Activated naive CD4-positive, alpha-beta T cell treated with anti-CD3 and anti-CD28 coated beads, Interleukin-2, amount 50 U/mL, for 24 hours (primary cell): Measurements from ENCODE around the gene KIR3DL2.
"Not testable (repeated sequence)": the region's sequence is repeated elsewhere in the genome, so short reads cannot be mapped to it uniquely, and the experiment has no call there.

Experiments used
- H3K27ac Mint-ChIP-seq: one replicate; pipeline ENCODE4 v1.8.0; 2021; ENCODE audit warnings: mild to moderate bottlenecking, mixed read lengths
- H3K27me3 Mint-ChIP-seq: one replicate; pipeline ENCODE4 v1.8.0; 2021; ENCODE audit warnings: mixed read lengths
- H3K36me3 Mint-ChIP-seq: one replicate; pipeline ENCODE4 v1.8.0; 2021; ENCODE audit warnings: mixed read lengths
- H3K4me1 Mint-ChIP-seq: one replicate; pipeline ENCODE4 v1.8.0; 2021; ENCODE audit warnings: mixed read lengths
- H3K4me3 Mint-ChIP-seq: one replicate; pipeline ENCODE4 v1.8.0; 2021; ENCODE audit warnings: mild to moderate bottlenecking, mixed read lengths
- H3K9me3 Mint-ChIP-seq: one replicate; pipeline ENCODE4 v1.8.0; 2021; ENCODE audit warnings: mixed read lengths

KIR3DL2 gene

DNA sequence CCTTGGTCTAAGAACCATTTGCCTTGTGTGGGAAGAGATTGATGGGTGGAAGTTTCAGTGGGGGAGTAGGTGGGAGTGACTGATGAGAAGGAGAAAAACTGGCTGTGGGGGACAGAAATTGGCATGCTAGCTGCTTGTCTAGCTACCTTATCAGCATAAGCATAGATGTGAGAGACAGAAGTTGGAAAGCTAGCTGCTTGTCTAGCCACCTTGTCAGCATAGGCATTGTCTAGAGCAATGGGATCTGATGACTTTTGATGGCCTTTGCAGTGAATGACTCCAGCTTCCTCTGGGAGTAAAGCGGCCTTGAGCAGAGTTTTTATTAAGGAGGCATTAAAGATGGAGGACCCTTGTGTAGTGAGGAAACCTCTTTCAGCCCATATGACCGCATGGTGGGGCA, 45.8 kb downstream of the KIR3DL2 start:
- Mint-ChIP-seq H3K27me3 (peaks cover 18% of the 10 kb centered on the region), H3K36me3 (no peaks in the 10 kb centered on the region), H3K4me3 (no peak overlapping the region), H3K4me1 (no peaks in the 10 kb centered on the region), H3K9me3 (no peaks in the 10 kb centered on the region), H3K27ac (no peak overlapping the region)

DNA sequence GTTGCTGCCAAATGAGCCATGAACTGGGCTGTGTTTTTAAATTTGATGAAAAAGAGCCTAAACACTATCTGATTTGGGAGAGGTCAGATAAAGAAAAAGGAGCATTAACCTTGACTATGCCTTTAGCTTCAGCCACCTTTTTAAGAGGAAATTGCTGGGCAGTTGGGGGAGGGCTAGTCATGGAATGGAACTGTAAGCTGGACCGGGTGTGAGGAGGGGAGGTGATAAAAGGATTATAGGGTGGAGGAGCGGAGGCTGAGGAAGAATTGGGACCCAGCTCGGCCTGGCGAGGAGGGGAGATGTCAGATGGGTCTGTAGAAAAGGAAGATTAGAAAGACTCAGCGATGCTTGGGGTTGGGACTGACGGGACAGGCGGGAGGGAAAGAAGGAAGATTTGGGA, 48.4 kb downstream of the KIR3DL2 start:
- H3K36me3 Mint-ChIP-seq, H3K9me3 Mint-ChIP-seq, H3K4me1 Mint-ChIP-seq, H3K4me3 Mint-ChIP-seq, H3K27ac Mint-ChIP-seq: not testable (repeated sequence)
- H3K27me3 Mint-ChIP-seq: peaks cover 18% of the 10 kb centered on the region

DNA sequence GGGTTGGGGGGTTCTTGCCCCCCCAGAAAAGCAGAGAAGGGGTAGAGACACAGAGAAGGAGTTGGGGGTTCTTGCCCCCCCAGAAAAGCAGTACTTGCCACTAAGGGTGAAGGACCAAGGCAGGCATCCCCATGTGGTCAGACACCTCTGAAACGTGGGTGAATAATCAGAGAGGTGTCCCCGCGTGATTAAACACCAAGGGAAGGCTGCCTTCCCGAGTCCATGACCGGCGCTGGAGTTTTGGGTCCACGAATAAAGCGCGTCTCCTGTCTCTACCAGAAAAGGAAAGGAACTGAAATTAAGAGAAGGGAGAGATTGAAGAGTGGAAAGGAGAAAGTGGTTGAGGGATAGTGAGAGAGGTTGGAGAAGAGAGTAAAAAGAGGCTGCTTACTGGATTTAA, 49.4 kb downstream of the KIR3DL2 start:
- not testable (repeated sequence) for H3K36me3 Mint-ChIP-seq, H3K4me1 Mint-ChIP-seq, H3K4me3 Mint-ChIP-seq, H3K9me3 Mint-ChIP-seq
- H3K27ac Mint-ChIP-seq: peak overlapping the region; percentile 20
- H3K27me3 Mint-ChIP-seq: peaks cover 18% of the 10 kb centered on the region

DNA sequence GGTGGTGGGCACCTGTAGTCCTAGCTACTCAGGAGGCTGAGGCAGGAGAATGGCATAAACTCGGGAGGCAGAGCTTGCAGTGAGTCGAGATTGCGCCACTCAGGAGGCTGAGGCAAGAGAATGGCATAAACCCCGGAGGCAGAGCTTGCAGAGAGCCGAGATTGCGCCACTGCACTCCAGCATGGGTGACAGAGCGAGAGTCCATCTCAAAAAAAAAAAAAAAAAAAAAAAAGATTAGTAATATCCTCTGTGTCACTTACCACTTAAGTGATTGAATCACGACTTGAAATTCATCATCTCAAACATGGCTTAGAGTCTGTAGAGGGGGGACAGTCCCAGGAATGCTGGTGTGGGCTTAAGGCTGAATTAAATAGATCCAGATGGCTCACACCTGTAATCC, 50.9 kb downstream of the KIR3DL2 start:
- not testable (repeated sequence) for H3K27ac Mint-ChIP-seq, H3K9me3 Mint-ChIP-seq, H3K36me3 Mint-ChIP-seq, H3K4me1 Mint-ChIP-seq, H3K4me3 Mint-ChIP-seq
- H3K27me3 Mint-ChIP-seq: peaks cover 18% of the 10 kb centered on the region

DNA sequence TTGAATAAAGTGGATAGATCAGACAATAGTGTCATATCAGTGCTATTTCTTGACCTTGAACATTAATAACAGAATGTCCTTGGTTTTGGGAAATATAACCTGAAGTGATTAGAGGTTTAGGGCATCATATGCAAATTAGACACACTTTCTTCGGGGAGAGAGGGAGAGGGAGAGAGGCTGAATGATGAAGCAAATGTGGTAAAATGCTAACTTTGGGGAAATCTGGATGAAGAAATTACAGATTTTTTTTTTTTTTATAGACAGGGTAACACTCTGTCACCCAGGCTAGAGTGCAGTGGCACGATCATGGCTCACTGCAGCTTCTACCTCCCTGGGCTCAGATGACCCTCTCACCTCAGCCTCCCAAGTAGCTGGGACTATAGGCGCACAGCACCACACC, 51.8 kb downstream of the KIR3DL2 start:
- H3K4me3 Mint-ChIP-seq: no peak overlapping the region
- no peaks in the 10 kb centered on the region for H3K4me1 Mint-ChIP-seq

DNA sequence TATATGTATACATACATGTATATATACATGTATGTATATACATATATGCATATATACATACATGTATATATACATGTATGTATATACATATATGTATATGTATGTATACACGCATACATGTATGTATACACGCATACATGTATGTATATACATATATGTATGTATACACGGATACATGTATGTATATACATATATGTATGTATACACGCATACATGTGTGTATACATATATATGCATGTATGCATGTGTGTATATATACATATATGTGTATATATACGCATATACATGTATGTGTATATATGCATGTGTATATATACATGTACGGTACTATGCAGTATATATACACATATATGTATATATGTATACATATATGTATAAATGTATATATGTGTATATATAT, 53.1 kb downstream of the KIR3DL2 start:
- Mint-ChIP-seq H3K27me3 (peaks cover 13% of the 10 kb centered on the region), H3K27ac (no peak overlapping the region), H3K36me3 (no peaks in the 10 kb centered on the region), H3K9me3 (no peaks in the 10 kb centered on the region), H3K4me1 (no peaks in the 10 kb centered on the region), H3K4me3 (no peak overlapping the region)

More for the DNA sequence above, 51.8 kb downstream of the KIR3DL2 start:
- Mint-ChIP-seq H3K9me3 (no peaks in the 10 kb centered on the region), H3K27me3 (peaks cover 18% of the 10 kb centered on the region), H3K36me3 (no peaks in the 10 kb centered on the region), H3K27ac (no peak overlapping the region)

DNA sequence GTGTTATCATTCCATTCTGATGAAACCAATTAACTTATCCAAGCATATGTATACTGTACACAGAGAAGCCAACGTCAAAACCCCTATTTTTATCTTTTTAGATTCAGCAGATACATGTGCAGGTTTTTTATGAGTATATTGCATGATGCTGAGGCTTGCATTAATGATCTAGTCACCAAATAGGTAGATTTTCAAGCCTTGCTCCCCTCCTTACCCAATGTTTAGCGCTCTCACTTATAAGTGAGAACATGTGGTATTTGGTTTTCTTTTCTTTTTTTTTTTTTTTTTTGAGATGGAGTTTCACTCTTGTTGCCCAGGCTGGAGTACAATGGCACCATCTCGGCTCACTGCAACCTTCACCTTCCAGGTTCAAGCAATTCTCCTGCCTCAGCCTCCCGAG, 54.0 kb downstream of the KIR3DL2 start:
- not testable (repeated sequence) for H3K36me3 Mint-ChIP-seq, H3K9me3 Mint-ChIP-seq, H3K4me1 Mint-ChIP-seq, H3K27ac Mint-ChIP-seq, H3K4me3 Mint-ChIP-seq
- peaks cover 13% of the 10 kb centered on the region for H3K27me3 Mint-ChIP-seq

DNA sequence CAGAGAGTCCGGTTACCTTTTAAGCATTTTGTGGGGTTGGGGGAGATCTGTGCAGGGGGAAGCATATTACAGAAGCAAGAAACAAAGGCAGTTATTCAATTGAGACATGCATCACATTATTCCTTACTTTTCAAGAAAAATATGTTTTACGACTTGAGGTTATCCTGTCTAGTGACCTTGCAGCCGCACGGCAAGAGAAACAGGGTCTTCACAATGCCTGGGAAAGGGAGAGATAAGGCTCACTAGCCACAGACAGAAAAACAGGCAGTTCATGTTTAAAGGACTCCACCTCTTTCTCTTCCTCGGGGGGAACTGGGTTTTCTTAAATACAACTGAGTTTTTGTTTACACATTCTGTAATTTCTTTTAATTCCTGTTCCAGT, 55.2 kb downstream of the KIR3DL2 start:
- H3K27ac Mint-ChIP-seq: no peak overlapping the region
- H3K36me3 Mint-ChIP-seq: no peaks in the 10 kb centered on the region
- H3K4me1 Mint-ChIP-seq: no peaks in the 10 kb centered on the region
- H3K27me3 Mint-ChIP-seq: peaks cover 7% of the 10 kb centered on the region
- peak overlapping the region; percentile 34 for H3K4me3 Mint-ChIP-seq
- H3K9me3 Mint-ChIP-seq: no peaks in the 10 kb centered on the region

DNA sequence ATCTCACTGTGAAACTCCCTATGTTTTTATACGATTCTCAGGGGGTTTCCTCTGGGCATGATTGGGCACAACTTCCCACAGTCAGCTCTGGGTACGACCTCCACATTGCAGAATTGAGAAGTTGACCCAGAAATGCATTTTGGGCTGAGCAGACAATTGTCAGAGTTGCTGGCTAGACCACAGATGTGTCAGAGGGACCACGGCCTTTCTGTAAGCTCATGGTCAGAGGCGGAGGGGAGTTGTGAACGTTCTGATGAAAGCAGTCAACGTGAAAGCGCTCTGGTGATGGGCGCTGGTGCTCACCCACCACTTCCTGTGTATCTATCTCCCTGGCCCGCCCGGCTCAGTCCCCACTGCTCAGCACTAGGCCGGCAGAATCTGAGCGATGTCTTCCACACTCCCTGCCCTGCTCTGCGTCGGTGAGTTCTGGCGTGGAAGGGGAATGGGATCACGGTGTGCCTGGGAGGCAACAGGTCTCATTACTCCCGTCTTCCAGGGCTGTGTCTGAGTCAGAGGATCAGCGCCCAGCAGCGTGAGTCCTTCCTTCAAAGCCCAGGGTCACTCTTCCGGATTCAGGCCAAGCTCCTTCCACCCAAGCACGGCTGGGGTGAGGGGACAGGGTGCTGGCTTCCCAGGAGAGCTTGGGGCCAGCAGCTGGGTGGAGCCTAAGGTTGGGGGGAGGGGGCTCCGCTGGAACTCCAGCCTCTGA, 55.7 kb downstream of the KIR3DL2 start, which contains the start of gene NCR1:
Gene NCR1, plus strand, starts transcription at position 346 of the 709 bp plus-strand sequence. Its CDS starts 40 bp downstream, at position 386.
- H3K4me1 Mint-ChIP-seq: no peaks in the 10 kb centered on the region
- no peak within 1 kb of the TSS for H3K27ac Mint-ChIP-seq

DNA sequence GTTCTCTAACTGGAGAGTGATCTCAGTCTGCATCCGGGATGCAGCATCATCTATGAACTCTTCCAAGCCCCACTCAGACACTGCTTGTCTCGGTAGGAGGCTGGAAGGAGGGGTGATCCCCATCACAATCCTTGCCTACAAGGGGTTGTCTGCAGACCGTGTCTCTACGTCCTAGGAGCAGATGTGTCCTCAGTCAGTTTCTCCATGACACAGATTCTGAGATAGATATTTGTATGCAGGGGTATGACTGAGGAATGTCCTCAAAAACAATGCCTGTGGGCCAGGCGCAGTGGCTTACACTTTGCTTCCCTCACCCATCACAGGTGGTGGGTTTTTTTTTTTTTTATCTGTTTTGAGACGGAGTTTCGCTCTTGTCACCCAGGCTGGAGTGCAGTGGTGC, 56.6 kb downstream of the KIR3DL2 start:
- Mint-ChIP-seq H3K27ac (no peak overlapping the region), H3K9me3 (no peaks in the 10 kb centered on the region), H3K4me1 (no peaks in the 10 kb centered on the region), H3K36me3 (no peaks in the 10 kb centered on the region), H3K27me3 (peaks cover 7% of the 10 kb centered on the region), H3K4me3 (peak overlapping the region; percentile 68)

More for the DNA sequence above, 55.7 kb downstream of the KIR3DL2 start, which contains the start of gene NCR1:
- Mint-ChIP-seq H3K36me3 (no peaks in the 10 kb centered on the region), H3K9me3 (no peaks in the 10 kb centered on the region), H3K4me3 (peak within 1 kb of the TSS; percentile 68), H3K27me3 (peaks cover 7% of the 10 kb centered on the region)

DNA sequence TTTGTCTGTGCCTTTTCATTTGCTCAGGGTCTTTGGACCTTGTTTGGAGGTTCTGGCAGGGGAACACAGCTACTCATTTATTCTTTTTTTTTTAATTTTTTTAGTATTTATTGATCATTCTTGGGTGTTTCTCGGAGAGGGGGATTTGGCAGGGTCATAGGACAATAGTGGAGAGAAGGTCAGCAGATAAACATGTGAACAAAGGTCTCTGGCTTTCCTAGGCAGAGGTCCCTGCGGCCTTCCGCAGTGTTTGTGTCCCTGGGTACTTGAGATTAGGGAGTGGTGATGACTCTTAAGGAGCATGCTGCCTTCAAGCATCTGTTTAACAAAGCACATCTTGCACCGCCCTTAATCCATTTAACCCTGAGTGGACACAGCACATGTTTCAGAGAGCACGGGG, 57.7 kb downstream of the KIR3DL2 start:
- not testable (repeated sequence) for H3K27ac Mint-ChIP-seq, H3K4me1 Mint-ChIP-seq, H3K27me3 Mint-ChIP-seq, H3K4me3 Mint-ChIP-seq, H3K36me3 Mint-ChIP-seq, H3K9me3 Mint-ChIP-seq
